LNCAP (cell line): ENCODE data around the gene WDR72.

Experiments
- TF ChIP-seq, protein P1 (sequence below): fragments of 450-650 bp; IDR thresholded peaks from 2 replicates; pipeline ENCODE4 v1.5.1; 2017; ENCODE audit warnings: mild to moderate bottlenecking

The WDR72 gene

GRCh38 chr15:53482055-53482454 lies 277.4 kb downstream of the WDR72 start:
- TF ChIP-seq, protein P1, sequence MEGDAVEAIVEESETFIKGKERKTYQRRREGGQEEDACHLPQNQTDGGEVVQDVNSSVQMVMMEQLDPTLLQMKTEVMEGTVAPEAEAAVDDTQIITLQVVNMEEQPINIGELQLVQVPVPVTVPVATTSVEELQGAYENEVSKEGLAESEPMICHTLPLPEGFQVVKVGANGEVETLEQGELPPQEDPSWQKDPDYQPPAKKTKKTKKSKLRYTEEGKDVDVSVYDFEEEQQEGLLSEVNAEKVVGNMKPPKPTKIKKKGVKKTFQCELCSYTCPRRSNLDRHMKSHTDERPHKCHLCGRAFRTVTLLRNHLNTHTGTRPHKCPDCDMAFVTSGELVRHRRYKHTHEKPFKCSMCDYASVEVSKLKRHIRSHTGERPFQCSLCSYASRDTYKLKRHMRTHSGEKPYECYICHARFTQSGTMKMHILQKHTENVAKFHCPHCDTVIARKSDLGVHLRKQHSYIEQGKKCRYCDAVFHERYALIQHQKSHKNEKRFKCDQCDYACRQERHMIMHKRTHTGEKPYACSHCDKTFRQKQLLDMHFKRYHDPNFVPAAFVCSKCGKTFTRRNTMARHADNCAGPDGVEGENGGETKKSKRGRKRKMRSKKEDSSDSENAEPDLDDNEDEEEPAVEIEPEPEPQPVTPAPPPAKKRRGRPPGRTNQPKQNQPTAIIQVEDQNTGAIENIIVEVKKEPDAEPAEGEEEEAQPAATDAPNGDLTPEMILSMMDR = no peak

DNA sequence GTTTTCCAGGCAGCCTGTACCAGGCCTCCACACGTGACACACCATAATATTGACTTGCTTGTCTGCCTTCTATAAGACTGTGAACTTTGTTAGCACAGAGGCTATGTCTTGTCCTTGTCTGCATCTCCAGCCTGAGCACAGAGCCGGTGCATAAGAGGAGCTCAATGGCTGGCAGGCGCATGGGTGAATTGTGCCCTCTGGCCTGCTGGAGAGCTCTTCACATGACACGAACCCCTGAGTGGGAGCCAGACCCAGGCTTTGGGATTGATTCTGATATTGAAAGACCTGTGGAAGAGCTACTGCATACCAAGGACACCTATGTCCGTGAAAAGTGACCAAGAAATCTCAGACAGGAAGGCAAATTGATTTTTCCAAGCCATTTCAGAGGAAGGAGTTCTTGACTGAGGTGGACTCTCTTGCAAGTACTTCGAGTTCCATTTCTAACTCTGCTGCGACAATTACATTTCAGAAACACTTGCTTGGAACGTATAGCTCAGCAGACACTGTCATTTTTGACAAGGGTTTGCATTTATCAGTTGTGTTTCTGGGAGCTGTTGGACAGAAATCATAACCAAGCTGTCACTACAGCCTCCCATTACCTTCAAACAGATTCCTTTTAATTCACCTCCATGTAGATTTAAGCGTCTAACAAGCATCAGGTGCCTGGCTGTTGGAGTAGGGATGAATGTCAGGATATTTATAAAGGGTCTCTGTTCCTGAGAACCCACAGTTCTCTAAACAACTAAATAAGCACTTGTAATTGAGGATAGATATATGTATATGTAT lies 281.3 kb downstream of the WDR72 start:
- TF ChIP-seq, protein P1 = no peak

- TF ChIP-seq, protein P1 = no peak
Measured at GRCh38 chr15:53473886-53474285, 285.6 kb downstream of the WDR72 start.

DNA sequence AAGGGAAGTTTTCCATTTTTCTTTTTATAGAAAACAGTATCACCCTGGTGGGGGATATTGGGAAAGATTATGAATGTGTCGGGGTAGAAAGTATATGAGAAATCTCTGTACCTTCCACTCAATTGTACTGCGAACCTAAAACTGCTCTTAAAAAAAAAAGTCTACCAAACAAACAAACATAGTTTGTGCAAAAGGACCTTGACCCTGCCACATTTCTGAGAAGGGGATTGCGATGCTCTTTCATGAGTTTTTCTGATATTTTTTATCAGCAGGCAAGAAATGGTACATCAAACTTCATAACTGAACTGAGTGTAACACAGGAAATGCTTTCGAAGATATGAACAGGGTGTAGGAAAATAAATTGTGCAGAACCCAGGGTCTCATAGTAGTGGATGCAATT lies 286.0 kb downstream of the WDR72 start:
- TF ChIP-seq, protein P1 = no peak

- TF ChIP-seq, protein P1 = no peak
Measured at GRCh38 chr15:53472883-53473282, 286.6 kb downstream of the WDR72 start.

- TF ChIP-seq, protein P1 = no peak
Measured at GRCh38 chr15:53472210-53472609, 287.3 kb downstream of the WDR72 start.

GRCh38 chr15:53470743-53471142 lies 288.7 kb downstream of the WDR72 start:
- TF ChIP-seq, protein P1 = no peak
